Measurements from ENCODE around the gene AGBL3.

The AGBL3 gene

GRCh38 chr7:135150072-135150782 lies 163.9 kb downstream of the AGBL3 start:
- no peak for DNase-seq (ENCODE audit: low read depth)

DNA sequence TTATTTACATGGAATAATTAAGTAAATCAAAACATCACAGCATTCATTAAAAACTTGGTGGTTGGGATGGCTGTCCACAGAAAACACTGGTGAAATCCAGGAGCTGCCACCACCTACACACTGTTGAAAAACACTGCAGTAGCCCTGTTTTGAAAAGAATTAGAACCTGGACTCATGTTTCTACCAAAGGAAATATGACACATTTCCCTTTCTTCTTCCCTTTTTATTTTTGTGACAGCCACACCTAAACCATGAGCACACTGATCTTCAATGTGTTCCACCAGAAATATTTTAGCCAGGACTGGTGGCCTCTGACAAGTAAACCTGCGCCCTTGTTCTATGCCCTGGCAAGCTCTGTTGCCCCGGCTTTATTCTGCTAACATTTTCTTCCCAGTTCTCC lies 164.8 kb downstream of the AGBL3 start:
- DNase-seq (ENCODE audit: low read depth): no peak

- DNase-seq (ENCODE audit: low read depth): no peak
These were observed 165.2 kb downstream of the AGBL3 start for GRCh38 chr7:135151533-135151932.

DNA sequence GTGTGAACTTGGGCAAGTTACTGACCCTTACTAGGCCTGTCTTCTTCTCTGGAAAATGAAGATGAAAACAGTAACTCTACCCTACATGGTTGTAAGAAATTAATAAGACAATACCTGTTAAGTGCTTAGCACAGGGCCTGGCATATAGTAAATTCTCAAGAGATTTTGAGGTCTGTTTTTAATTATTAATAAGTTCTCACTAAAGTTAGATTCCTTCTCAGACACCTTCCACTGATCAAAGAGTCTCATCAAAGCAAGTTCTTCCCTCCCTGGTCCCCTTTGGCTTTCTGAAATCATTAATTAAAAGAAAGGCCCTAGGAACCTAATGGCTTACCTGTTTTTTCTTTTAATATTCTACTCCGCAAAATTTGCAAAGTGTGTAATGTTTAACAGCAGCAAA lies 166.1 kb downstream of the AGBL3 start:
- DNase-seq (ENCODE audit: low read depth): no peak

GRCh38 chr7:135154734-135155133 lies 168.4 kb downstream of the AGBL3 start:
- no peak for DNase-seq (ENCODE audit: low read depth)

DNA sequence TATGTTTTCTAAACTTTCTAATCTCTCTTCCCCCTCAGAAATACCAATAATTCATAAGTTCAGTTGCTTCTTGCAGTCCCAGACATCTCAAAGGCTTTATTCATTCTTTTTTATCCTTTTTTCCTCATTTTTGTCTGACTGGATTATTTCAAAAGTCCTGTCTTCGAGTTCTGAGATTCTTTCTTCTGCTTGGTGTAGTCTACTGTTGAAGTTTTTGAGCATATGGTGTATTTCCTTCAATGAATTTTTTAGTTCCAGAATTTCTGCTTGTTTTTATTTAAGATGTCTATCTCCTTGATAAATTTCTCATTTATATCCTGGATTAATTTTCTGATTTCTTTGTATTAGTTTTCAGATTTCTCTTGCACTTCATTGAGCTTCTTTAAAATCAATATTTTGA lies 170.0 kb downstream of the AGBL3 start:
- DNase-seq (ENCODE audit: low read depth): no peak

- no peak for DNase-seq (ENCODE audit: low read depth)
These were observed 171.9 kb downstream of the AGBL3 start for GRCh38 chr7:135158141-135158655.

GRCh38 chr7:135158874-135159273 lies 172.6 kb downstream of the AGBL3 start:
- DNase-seq (ENCODE audit: low read depth): no peak

DNA sequence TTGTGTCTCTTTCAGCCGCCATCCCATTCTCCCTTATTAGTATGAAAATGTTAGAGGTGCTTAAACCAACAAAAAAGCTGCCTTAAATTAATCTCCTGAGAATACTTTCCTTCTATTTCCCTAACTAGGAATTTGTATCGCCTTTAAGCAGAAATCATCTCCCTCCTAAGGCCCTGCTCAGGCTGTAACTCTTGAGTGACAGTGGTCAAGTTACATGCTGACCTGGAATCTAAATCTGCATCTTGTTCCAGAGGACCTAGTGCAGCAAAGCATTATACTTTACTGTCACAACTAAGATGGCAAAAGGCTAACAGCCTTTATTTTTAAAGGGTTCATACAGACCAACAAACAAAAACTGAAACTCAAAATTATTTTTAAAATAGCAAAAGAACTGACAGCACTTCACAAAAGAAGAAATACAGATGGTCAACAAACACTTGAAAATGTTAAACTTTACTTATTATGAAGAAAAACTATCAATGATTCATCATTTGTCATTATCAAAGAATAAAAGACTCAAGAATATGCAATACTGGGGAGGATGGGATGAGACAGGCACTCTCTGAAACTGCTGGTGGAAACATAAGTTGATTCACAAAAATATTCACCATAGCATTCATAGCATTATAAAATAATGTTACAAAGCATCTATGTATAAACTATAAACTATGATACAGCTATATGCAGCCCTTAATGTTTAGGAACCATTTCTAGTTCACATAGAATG lies 173.2 kb downstream of the AGBL3 start:
- DNase-seq (ENCODE audit: low read depth): no peak

DNA sequence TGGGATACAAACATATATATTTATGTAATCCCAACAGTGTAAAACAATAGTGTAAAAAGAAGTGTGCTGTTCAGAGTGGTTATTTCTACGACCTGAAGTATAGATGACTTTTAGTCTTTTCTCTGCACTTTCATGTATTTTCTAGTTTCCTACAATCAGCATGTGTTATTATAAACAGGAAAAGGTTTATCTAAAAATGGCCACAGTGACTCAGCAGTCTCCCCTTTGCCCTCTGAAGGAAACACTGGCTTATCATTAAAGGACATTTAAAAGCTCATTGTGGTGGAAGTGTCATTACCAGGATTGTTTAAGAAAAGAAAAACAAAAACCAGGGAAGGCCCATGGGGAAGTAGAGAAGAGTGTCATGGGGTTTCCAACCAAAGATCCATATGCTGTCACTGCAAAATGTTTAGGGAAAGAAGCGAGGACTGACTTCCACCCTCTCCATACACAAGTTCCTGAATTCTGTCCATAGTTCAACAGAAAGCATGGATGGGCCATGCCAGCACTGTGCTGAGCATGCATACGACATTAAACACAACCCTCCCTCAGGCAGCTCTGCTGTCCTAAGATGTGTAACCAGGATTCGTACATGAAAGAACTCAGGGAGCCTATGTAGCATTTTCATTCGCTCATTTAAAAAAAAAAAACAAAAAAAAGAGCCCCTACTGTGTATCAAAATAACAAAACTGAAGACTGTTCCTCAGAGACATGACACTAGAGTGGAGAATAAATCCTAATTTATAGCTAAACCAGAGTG lies 174.0 kb downstream of the AGBL3 start:
- DNase-seq (ENCODE audit: low read depth): no peak

GRCh38 chr7:135160858-135161653 lies 174.7 kb downstream of the AGBL3 start:
- no peak for DNase-seq (ENCODE audit: low read depth)

DNA sequence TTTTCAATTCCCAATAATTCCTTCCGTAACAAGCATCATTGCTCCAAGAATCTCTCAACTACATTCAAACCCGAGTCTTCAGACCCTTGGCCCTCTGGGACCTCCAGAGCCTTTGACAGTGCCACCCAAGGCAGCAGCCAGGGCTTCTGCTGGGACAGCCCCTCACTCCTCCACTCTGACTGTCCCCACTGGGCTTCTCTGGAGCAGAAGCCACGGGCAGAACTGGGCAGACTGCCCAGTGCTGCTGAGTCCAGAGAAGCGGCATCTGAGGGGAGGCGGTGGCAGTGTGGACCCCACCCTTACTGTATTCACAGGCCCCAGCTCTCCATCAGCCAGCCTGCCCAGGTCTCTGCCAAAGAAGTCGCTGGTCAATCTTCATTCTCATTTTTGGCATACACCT lies 175.4 kb downstream of the AGBL3 start:
- no peak for DNase-seq (ENCODE audit: low read depth)

DNA sequence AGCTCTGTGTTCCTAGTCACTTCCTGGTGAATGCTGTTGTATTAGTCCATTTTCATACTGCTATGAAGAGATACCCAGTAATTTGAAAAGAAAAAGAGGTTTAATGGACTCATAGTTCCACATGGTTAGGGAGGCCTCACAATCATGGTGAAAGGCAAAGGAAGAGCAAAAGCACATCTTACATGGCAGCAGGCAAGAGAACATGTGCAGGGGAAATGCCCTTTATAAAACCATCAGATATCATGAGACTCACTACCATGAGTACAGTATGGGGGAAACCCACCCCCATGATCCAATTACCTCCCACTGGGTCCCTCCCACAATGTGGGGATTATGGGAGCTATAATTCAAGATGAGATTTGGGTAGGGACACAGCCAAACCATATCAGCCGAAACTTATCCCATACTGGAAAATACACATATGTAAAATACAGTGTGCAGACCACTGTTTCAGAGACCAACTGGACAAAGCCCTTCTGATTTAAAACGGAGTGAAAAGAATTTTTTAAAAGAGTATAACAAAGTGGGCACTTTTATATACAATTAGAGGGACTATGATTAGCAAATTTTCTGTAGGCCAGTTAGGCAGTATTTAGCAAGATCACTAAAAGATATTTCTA lies 176.2 kb downstream of the AGBL3 start:
- DNase-seq (ENCODE audit: low read depth): no peak

- DNase-seq (ENCODE audit: low read depth): no peak
These were observed 178.2 kb downstream of the AGBL3 start for GRCh38 chr7:135164357-135165061.

GRCh38 chr7:135165862-135166261 lies 179.6 kb downstream of the AGBL3 start:
- DNase-seq (ENCODE audit: low read depth): no peak

GRCh38 chr7:135166338-135166990 lies 180.2 kb downstream of the AGBL3 start:
- DNase-seq (ENCODE audit: low read depth): no peak

DNA sequence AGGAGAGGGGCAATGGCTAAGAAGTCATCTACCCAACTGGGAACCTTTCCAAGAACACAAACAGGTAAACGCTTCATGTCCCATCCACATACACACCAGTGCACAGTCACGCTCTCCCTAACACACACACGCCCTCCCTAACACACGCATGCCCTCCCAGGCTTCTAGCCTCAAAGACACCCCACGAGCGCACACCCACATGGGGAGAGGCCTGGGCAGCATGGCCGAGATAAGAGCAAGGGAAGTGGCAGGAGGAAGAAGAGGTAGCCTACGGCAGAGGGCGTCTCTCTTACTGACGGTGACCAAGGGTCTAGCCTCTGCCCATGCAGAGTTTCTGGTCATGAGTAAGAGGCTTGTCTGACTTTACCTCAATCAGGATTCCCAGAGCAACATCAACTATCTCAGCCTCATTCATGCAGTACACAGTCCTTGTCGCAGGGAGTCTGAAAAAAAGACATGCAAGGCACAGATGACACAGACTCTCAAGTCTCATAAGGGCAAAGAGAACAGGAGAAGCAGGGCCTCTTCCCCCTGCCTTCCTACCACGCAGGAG lies 181.1 kb downstream of the AGBL3 start:
- DNase-seq (ENCODE audit: low read depth): no peak

DNA sequence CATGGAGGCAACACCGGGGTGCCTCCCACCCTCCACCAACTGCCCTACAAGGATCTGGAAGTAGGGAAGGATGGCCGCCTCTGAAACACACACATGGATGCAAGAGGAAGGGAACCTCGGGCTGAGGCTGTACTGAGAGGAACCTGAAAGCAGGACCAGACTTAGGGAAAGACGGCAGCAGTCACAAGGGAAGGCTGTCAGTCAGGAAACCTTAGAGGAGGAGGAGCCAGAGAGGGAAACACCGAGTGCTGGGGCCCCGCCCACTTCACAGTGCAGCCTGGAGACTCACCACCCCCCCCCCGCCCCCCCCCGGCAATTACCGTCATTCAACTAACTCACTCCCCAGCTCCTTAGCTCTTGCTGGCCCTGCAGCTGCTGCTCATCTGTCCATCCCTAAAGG lies 181.7 kb downstream of the AGBL3 start:
- no peak for DNase-seq (ENCODE audit: low read depth)

DNA sequence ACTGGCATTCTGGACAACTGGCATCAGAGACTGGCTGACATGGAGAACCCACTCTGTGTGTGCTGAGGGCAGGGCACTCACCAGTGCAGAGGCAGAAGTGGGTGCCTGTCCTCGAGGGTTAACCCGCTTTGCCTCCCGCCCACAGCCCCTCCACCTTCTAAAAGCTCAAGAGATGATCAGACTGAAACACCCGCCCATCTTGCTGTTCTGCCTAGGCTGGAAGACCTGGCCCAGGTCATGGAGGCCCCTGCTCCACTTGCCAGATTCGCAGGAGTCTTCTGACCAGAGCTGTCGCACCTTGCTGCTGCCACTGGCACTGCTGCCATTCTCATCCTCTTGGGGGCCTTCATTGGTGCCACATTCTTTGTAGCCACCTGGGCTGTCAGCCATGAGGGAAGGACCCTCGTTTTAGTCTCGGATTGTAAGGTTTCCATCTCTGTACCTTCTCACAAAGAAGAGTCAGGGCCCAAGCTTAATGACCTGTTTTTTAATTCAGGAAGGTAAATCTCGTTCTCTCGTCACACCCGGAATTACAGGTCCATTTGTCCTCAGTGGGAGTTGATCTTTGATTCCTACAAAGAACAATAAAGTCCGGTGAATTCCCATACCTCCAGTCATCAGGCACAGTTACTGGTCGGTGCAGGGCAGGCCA lies 182.3 kb downstream of the AGBL3 start:
- DNase-seq (ENCODE audit: low read depth): no peak

All from HS-5 (cell line).